ENCODE data around the gene DMRT1. TPM values are rescaled to one million over a fixed set of nuclear protein-coding genes. Genes with fewer than 3 reads are reported as not detected.

The DMRT1 gene
- total and polyA plus RNA-seq, 3 experiments from 2014 or later: not detected

GRCh38 chr9:970151-970996 is 128.9 kb downstream of the DMRT1 start:
- H3K9me3 ChIP-seq (ENCODE audit: low read length): no peaks in the 10 kb centered on the region
- DNase-seq: no peak
- H3K27ac ChIP-seq (ENCODE audit: low read depth, low read length): no peak overlapping the region
- no peak overlapping the region for H3K4me3 ChIP-seq (ENCODE audit: low read length)
- peak overlapping the region in 4 of 7 donors; percentile 8 to 41 (median 24) for H3K4me3 Mint-ChIP-seq
- ChIA-PET POLR2A (no interaction called here), CTCF (no interaction called here)
- no peak overlapping the region for H3K27ac Mint-ChIP-seq
- peaks cover 77 to 80% of the 10 kb centered on the region in 2 donors for H3K27me3 Mint-ChIP-seq
- H3K4me1 Mint-ChIP-seq: peaks cover 19 to 26% (median 24%) of the 10 kb centered on the region in 3 donors
- peaks cover 4% of the 10 kb centered on the region for H3K4me1 ChIP-seq (ENCODE audit: insufficient read depth, low read length)
- H3K36me3 Mint-ChIP-seq: no peaks in the 10 kb centered on the region
- no peaks in the 10 kb centered on the region for H3K36me3 ChIP-seq (ENCODE audit: insufficient read depth, low read length)
- peaks cover 0 to 9% (median 2%) of the 10 kb centered on the region in 5 donors for H3K9me3 Mint-ChIP-seq
- H3K27me3 ChIP-seq (ENCODE audit: insufficient read depth, low read length, poor library complexity, severe bottlenecking): peaks cover 63% of the 10 kb centered on the region

GRCh38 chr9:971901-972500 is 130.5 kb downstream of the DMRT1 start:
- peaks cover 71 to 73% of the 10 kb centered on the region in 2 donors for H3K27me3 Mint-ChIP-seq
- H3K36me3 Mint-ChIP-seq: no peaks in the 10 kb centered on the region
- Histone ChIP-seq H3K27me3 (ENCODE audit: insufficient read depth, low read length, poor library complexity, severe bottlenecking) (peaks cover 70% of the 10 kb centered on the region), H3K4me3 (ENCODE audit: low read length) (no peak overlapping the region), H3K4me1 (ENCODE audit: insufficient read depth, low read length) (peaks cover 4% of the 10 kb centered on the region), H3K36me3 (ENCODE audit: insufficient read depth, low read length) (no peaks in the 10 kb centered on the region), H3K27ac (ENCODE audit: low read depth, low read length) (no peak overlapping the region), H3K9me3 (ENCODE audit: low read length) (no peaks in the 10 kb centered on the region)
- H3K4me1 Mint-ChIP-seq: peaks cover 24 to 31% (median 29%) of the 10 kb centered on the region in 3 donors
- H3K9me3 Mint-ChIP-seq: peaks cover 0 to 14% (median 2%) of the 10 kb centered on the region in 5 donors
- POLR2A ChIA-PET: no interaction called here
- no peak overlapping the region for H3K27ac Mint-ChIP-seq
- H3K4me3 Mint-ChIP-seq: peak overlapping the region in 2 of 7 donors; percentile 11 to 32
- DNase-seq: no peak
- CTCF ChIA-PET: no interaction called here

GRCh38 chr9:972501-973294 is 131.2 kb downstream of the DMRT1 start:
- no peak for DNase-seq
- H3K36me3 Mint-ChIP-seq: no peaks in the 10 kb centered on the region
- H3K27me3 ChIP-seq (ENCODE audit: insufficient read depth, low read length, poor library complexity, severe bottlenecking): peaks cover 68% of the 10 kb centered on the region

GRCh38 chr9:973295-973834 is 131.9 kb downstream of the DMRT1 start:
- no peak for DNase-seq
- Mint-ChIP-seq H3K4me1 (peaks cover 20 to 25% (median 20%) of the 10 kb centered on the region in 3 donors), H3K36me3 (no peaks in the 10 kb centered on the region), H3K4me3 (peak overlapping the region in 1 of 7 donors; percentile 41), H3K27ac (no peak overlapping the region), H3K9me3 (peaks cover 0 to 14% (median 2%) of the 10 kb centered on the region in 5 donors), H3K27me3 (peaks cover 66 to 71% of the 10 kb centered on the region in 2 donors)
- Histone ChIP-seq H3K27ac (ENCODE audit: low read depth, low read length) (no peak overlapping the region), H3K4me3 (ENCODE audit: low read length) (no peak overlapping the region), H3K36me3 (ENCODE audit: insufficient read depth, low read length) (no peaks in the 10 kb centered on the region), H3K4me1 (ENCODE audit: insufficient read depth, low read length) (peaks cover 4% of the 10 kb centered on the region), H3K9me3 (ENCODE audit: low read length) (no peaks in the 10 kb centered on the region), H3K27me3 (ENCODE audit: insufficient read depth, low read length, poor library complexity, severe bottlenecking) (peaks cover 67% of the 10 kb centered on the region)
- CTCF ChIA-PET: no interaction called here
- POLR2A ChIA-PET: no interaction called here

More at GRCh38 chr9:972501-973294, 131.2 kb downstream of the DMRT1 start:
- Histone ChIP-seq H3K4me3 (ENCODE audit: low read length) (no peak overlapping the region), H3K4me1 (ENCODE audit: insufficient read depth, low read length) (peaks cover 4% of the 10 kb centered on the region), H3K36me3 (ENCODE audit: insufficient read depth, low read length) (no peaks in the 10 kb centered on the region), H3K27ac (ENCODE audit: low read depth, low read length) (no peak overlapping the region), H3K9me3 (ENCODE audit: low read length) (no peaks in the 10 kb centered on the region)
- peaks cover 24 to 30% (median 24%) of the 10 kb centered on the region in 3 donors for H3K4me1 Mint-ChIP-seq
- POLR2A ChIA-PET: no interaction called here
- no peak overlapping the region for H3K27ac Mint-ChIP-seq
- H3K9me3 Mint-ChIP-seq: peaks cover 0 to 14% (median 2%) of the 10 kb centered on the region in 5 donors
- CTCF ChIA-PET: no interaction called here
- H3K4me3 Mint-ChIP-seq: peak overlapping the region in 1 of 7 donors; percentile 11
- peaks cover 67 to 70% of the 10 kb centered on the region in 2 donors for H3K27me3 Mint-ChIP-seq

GRCh38 chr9:974031-974995 is 132.8 kb downstream of the DMRT1 start:
- H3K4me1 ChIP-seq (ENCODE audit: insufficient read depth, low read length): peaks cover 4% of the 10 kb centered on the region
- Mint-ChIP-seq H3K9me3 (peaks cover 0 to 14% (median 2%) of the 10 kb centered on the region in 5 donors), H3K4me3 (no peak overlapping the region), H3K27me3 (peaks cover 66 to 69% of the 10 kb centered on the region in 2 donors), H3K4me1 (peaks cover 17 to 22% (median 19%) of the 10 kb centered on the region in 3 donors), H3K27ac (no peak overlapping the region), H3K36me3 (no peaks in the 10 kb centered on the region)
- no peaks in the 10 kb centered on the region for H3K36me3 ChIP-seq (ENCODE audit: insufficient read depth, low read length)
- H3K9me3 ChIP-seq (ENCODE audit: low read length): no peaks in the 10 kb centered on the region
- H3K27ac ChIP-seq (ENCODE audit: low read depth, low read length): no peak overlapping the region
- ChIA-PET CTCF (no interaction called here), POLR2A (no interaction called here)
- H3K27me3 ChIP-seq (ENCODE audit: insufficient read depth, low read length, poor library complexity, severe bottlenecking): peaks cover 65% of the 10 kb centered on the region
- H3K4me3 ChIP-seq (ENCODE audit: low read length): no peak overlapping the region
- DNase-seq: no peak

GRCh38 chr9:974996-975739 is 133.7 kb downstream of the DMRT1 start:
- DNase-seq: no peak
- Histone ChIP-seq H3K27me3 (ENCODE audit: insufficient read depth, low read length, poor library complexity, severe bottlenecking) (peaks cover 57% of the 10 kb centered on the region), H3K4me1 (ENCODE audit: insufficient read depth, low read length) (peaks cover 4% of the 10 kb centered on the region), H3K27ac (ENCODE audit: low read depth, low read length) (no peak overlapping the region), H3K9me3 (ENCODE audit: low read length) (no peaks in the 10 kb centered on the region), H3K36me3 (ENCODE audit: insufficient read depth, low read length) (no peaks in the 10 kb centered on the region), H3K4me3 (ENCODE audit: low read length) (no peak overlapping the region)
- CTCF ChIA-PET: no interaction called here
- H3K4me3 Mint-ChIP-seq: no peak overlapping the region
- POLR2A ChIA-PET: no interaction called here
- H3K27ac Mint-ChIP-seq: no peak overlapping the region
- no peaks in the 10 kb centered on the region for H3K36me3 Mint-ChIP-seq
- H3K27me3 Mint-ChIP-seq: peaks cover 69 to 71% of the 10 kb centered on the region in 2 donors
- peaks cover 0 to 14% (median 2%) of the 10 kb centered on the region in 5 donors for H3K9me3 Mint-ChIP-seq
- H3K4me1 Mint-ChIP-seq: peaks cover 15 to 21% (median 18%) of the 10 kb centered on the region in 3 donors

All from CD8-positive, alpha-beta memory T cell (primary cell).